Kasumi-1 (cell line): ENCODE measurements around the gene CCSER1.
"Not testable (repeated sequence)": the region's sequence is repeated elsewhere in the genome, so short reads cannot be mapped to it uniquely, and the experiment has no call there.

Experiments used
- DNase-seq, 2 experiments: peaks; one replicate each; lab custom pipeline; 2025; lab: John Stamatoyannopoulos, UW

Gene CCSER1

DNA sequence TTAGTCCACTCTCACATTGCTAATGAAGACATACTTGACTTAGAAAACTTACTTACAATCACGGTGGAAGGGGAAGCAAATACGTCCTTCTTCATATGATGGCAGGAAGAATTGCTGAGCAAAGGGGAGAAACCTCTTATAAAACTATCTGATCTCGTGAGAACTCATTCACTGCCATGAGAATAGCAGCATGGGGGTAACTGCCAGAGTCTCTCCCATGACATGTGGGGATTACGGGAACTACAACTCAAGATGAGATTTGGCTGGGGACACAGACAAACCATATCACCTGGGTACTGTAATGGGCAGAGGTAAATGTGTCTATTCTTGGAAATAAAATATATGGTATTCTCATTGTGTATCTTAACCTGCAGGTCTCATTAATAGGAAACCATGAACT lies 1464.9 kb downstream of the CCSER1 start:
- DNase-seq, result no peak

DNA sequence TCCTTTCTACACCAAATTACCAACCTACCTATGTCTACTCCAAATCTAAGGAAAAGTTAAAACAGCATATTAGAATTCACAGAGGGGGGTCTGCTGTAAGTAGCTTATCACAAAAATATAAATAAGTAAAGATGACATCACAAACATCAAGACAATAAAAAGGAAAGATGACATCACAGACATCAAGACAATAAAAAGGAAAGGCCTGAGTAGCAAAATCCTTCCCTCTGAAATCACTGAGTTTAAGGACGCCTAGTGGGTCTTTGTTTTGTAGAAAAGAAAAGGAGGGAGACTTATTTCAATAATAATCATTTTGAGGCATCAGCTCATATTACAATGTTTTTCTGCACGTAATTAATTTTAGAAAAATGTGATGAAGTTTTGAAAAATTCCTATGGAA lies 1469.5 kb downstream of the CCSER1 start:
- no peak for DNase-seq

- DNase-seq, result no peak
Measured at GRCh38 chr4:91598696-91599095, 1471.5 kb downstream of the CCSER1 start.

- DNase-seq, result no peak
Measured at GRCh38 chr4:91600301-91600700, 1473.1 kb downstream of the CCSER1 start.

DNA sequence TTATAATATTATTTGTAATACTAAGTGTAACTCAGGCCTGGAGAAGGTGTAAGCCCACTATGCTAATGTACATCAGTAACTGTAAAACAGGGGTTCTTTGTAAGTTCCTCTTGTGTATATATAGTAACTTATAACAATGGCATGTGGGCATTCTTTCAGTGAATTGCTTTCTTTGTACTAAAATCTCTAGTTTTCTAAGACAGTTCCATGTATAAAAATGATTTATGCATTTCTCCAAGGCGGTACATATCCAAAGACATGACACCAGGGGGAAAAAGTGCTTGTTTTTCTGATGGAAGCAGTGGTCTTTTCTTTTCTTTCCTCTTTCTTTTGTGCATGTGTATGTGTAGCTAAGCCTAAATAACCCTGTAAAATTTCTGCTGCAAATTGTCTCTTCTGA lies 1474.2 kb downstream of the CCSER1 start:
- DNase-seq, result no peak

DNA sequence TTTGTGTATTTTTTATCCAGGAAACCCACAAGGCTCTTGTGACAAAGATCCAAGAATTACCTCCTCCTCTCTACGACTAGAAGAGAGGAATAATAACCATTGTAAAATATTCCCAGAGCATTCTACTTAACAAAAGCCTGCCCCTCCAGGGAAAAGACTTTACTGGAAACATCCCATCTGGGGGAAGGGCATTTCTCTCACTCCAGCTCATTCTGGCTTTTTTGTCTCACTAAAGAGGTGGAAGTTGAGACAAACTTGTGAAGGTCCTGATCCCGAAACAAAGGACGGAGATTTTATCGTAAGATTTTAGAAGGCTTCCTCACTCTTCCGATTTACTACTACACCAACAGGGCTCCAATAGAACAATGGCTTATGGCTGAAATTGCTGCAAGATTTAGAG lies 1484.6 kb downstream of the CCSER1 start:
- DNase-seq, result no peak

GRCh38 chr4:91620952-91621351 lies 1493.8 kb downstream of the CCSER1 start:
- no peak for DNase-seq

DNA sequence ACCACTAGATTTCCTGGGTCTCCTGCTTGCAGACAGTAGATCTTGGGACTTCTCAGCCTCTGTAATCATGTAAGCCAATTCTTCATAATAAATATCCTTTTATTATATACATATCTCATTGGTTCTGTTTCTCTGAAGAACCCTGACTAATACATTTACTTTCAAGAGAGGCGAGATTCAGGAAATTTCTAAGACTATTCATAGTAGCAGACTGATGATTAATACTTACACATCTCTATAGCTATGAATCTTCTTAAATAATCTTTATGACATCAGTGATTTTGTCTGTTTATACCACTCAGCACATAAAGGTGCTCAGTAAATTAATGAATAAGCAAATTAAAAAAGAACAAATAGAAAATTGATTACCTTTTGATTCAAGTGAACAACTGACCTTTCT lies 1494.3 kb downstream of the CCSER1 start:
- no peak for DNase-seq

DNA sequence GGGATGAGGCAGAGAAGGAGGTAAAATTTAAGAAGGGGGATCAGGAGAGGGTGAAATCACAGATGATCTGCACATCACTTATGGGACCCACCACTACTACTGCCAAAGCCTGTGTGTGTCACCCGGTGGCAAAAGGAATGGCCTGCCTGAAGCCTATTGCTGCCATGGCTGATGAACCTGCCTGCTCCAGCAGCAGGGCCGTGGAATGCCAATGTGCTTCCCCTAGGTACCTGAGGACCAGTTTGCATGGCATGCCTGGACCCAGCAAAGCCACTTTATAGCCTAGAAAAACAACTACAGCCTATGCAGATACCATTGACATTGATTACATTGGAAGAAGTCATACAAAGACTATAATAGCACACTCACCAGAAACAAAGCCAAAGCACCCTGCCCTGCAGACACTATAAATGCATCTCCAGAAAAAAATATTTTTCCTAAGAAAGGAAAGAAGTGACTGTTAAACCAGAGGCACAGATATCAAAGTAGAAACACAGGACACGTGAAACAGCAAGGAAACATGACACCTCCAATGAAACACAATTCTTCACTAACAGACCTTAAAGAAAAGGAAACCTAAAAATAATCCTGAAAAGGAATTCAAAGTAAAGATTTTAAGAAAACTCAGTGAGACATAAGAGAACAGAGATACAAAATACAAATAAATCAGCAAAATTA lies 1495.9 kb downstream of the CCSER1 start:
- DNase-seq, result no peak

GRCh38 chr4:91623603-91623967 lies 1496.4 kb downstream of the CCSER1 start:
- not testable (repeated sequence) for DNase-seq

- no peak for DNase-seq
Measured at GRCh38 chr4:91630054-91630453, 1502.9 kb downstream of the CCSER1 start.

DNA sequence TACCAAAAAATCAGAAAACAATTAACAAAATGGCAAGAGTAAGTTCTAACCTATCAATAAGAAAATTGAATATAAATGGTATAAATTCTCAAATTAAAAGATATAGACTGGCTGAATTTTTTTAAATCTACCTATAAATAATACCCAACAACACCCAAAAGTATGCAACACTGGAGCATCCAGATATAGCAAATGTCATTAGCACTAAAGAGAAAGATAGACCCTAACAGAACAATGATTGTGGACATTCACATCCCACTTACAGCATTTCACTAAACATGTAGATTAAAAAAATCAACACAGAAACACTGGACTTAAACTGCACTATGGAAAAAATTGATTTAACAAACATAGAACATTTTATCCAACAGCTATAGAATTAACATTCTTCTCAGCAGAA lies 1503.6 kb downstream of the CCSER1 start:
- no peak for DNase-seq

DNA sequence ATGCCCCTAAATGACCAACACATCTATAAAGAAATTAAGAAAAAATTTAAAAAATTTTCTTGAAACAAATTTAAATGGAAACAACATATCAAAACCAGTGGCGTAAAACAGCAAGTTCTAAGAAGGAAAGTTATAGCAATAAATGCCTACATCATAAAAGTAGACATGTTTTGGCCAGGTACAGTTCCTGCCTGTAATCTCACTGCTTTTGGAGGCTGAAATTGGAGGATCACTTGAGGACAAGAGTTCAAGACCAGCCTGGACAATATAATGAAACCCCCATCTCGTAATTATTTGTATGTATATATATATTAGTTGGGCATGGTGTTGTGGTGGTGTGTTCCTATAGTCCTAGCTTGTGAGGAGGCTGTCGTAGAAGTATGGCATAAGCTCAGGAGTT lies 1504.1 kb downstream of the CCSER1 start:
- no peak for DNase-seq

GRCh38 chr4:91636083-91636482 lies 1508.9 kb downstream of the CCSER1 start:
- DNase-seq, result no peak
